Fibroblast of lung (primary cell): Measurements from ENCODE around the gene MYO18A. TPM values are rescaled to one million over a fixed set of nuclear protein-coding genes. Genes with fewer than 3 reads are reported as not detected.

Experiments used
- DNase-seq, 2 donors: peaks; one replicate each; pipeline versions ENCODE4 v3.0.0 to v3.0.0-alpha.2; 2010; ENCODE audit warnings: low read depth in 2 of 2
- H2AFZ ChIP-seq: 2 replicates; pipeline ENCODE4 v1.5.1; 2012; ENCODE audit warnings: low read length, control low read depth, inconsistent platforms
- H3K27ac ChIP-seq: 2 replicates; pipeline ENCODE4 v1.5.1; 2011; ENCODE audit warnings: low read length, control low read depth; ENCODE audit not compliant: insufficient read depth
- H3K27me3 ChIP-seq: 2 replicates; pipeline ENCODE4 v1.5.1; 2011; ENCODE audit warnings: mild to moderate bottlenecking, low read length; ENCODE audit not compliant: control insufficient read depth, insufficient read depth
- H3K36me3 ChIP-seq: 2 replicates; pipeline ENCODE4 v1.5.1; 2011; ENCODE audit warnings: low read length; ENCODE audit not compliant: control insufficient read depth, insufficient read depth
- H3K4me1 ChIP-seq: 2 replicates; pipeline ENCODE4 v1.5.1; 2011; ENCODE audit warnings: low read length; ENCODE audit not compliant: control insufficient read depth, insufficient read depth; ENCODE audit errors: extremely low read depth
- H3K4me2 ChIP-seq: 2 replicates; pipeline ENCODE4 v1.5.1; 2011; ENCODE audit warnings: low read length, control low read depth; ENCODE audit not compliant: insufficient read depth; ENCODE audit errors: extremely low read depth
- H3K4me3 ChIP-seq, 4 experiments: fragments of 200-600 bp in 1 of 4; sonication (generic) in 1 of 4; replicated peaks in 1 of 4; 2 replicates each; pipeline ENCODE4 v1.5.1; 2011 to 2016; ENCODE audit warnings: low read length in 4 of 4, low read depth in 3 of 4, mild to moderate bottlenecking in 3 of 4, control low read depth in 2 of 4, inconsistent platforms in 1 of 4, mixed read lengths in 1 of 4; ENCODE audit not compliant: insufficient read depth in 1 of 4; ENCODE audit errors: control extremely low read depth in 1 of 4
- H3K79me2 ChIP-seq: 2 replicates; pipeline ENCODE4 v1.5.1; 2012; ENCODE audit warnings: mild to moderate bottlenecking, low read length, inconsistent platforms; ENCODE audit not compliant: control insufficient read depth, insufficient read depth
- H3K9ac ChIP-seq: 2 replicates; pipeline ENCODE4 v1.5.1; 2011; ENCODE audit warnings: mild to moderate bottlenecking, low read length, control low read depth; ENCODE audit not compliant: insufficient read depth
- H3K9me3 ChIP-seq: 2 replicates; pipeline ENCODE4 v1.5.1; 2012; ENCODE audit warnings: low read depth, low read length; ENCODE audit not compliant: control insufficient read depth, insufficient read depth
- H4K20me1 ChIP-seq: 2 replicates; pipeline ENCODE4 v1.5.1; 2011; ENCODE audit warnings: low read length; ENCODE audit not compliant: control insufficient read depth, insufficient read depth; ENCODE audit errors: extremely low read depth
- CTCF ChIP-seq, 2 donors: IDR thresholded peaks in 1 of 2; conservative IDR thresholded peaks in 1 of 2; 1 replicate in 1 of 2; 2 replicates in 1 of 2; pipeline ENCODE4 v1.5.1; 2011 to 2012; ENCODE audit warnings: low read length in 2 of 2, control low read depth in 1 of 2, inconsistent platforms in 1 of 2, low read depth in 1 of 2, mild to moderate bottlenecking in 1 of 2
- EZH2 ChIP-seq: IDR thresholded peaks from 2 replicates; pipeline ENCODE4 v1.5.1; 2012; ENCODE audit warnings: low read length, control low read depth, mild to moderate bottlenecking; ENCODE audit errors: missing control alignments
- polyA plus RNA-seq, 2 donors: library from polyadenylated mRNA; depleted of rRNA in 1 of 2; stranded (reverse) in 1 of 2; unstranded in 1 of 2; fragments of >200 nt; gene quantifications; 2 replicates each; pipeline ENCODE4 v1.2.1, GENCODE V29; 2011 to 2012; ENCODE audit warnings: missing spikeins in 1 of 2
- total RNA-seq: library from RNA; depleted of rRNA; stranded (reverse); fragments of >200 nt; gene quantifications from 2 replicates; pipeline ENCODE4 v1.2.1, GENCODE V29; 2014

The MYO18A gene
- total and polyA plus RNA-seq, 2 donors (not counting 1 experiment from before 2014, with no cell fraction given): 11.7 to 133 TPM

- Histone ChIP-seq H3K27ac (no peak overlapping the region), H2AFZ (no peak overlapping the region), H3K9ac (no peak overlapping the region), H3K27me3 (no peaks in the 10 kb centered on the region), H3K79me2 (no peaks in the 10 kb centered on the region), H3K4me1 (no peaks in the 10 kb centered on the region), H3K4me2 (no peak overlapping the region), H3K36me3 (peaks cover 12% of the 10 kb centered on the region), H3K4me3 (no peak overlapping the region), H3K9me3 (no peaks in the 10 kb centered on the region), H4K20me1 (no peaks in the 10 kb centered on the region)
- TF ChIP-seq EZH2 (no peak), CTCF (conservative IDR thresholded peaks at IDR 0.05 in 1 of 2, IDR thresholded peaks at IDR 0.05 in 1 of 2; ENCODE audit: low read depth in 1 of 2, low read length in 2 of 2) (no peak)
- no peak for DNase-seq
These were observed 104.1 kb downstream of the MYO18A start for GRCh38 chr17:29076087-29076486.

- Histone ChIP-seq H3K27ac (no peak overlapping the region), H3K9me3 (no peaks in the 10 kb centered on the region), H3K4me2 (no peak overlapping the region), H3K4me3 (no peak overlapping the region), H3K9ac (no peak overlapping the region), H3K4me1 (no peaks in the 10 kb centered on the region), H3K36me3 (peaks cover 4% of the 10 kb centered on the region), H2AFZ (no peak overlapping the region), H3K79me2 (no peaks in the 10 kb centered on the region), H3K27me3 (peaks cover 2% of the 10 kb centered on the region), H4K20me1 (no peaks in the 10 kb centered on the region)
- TF ChIP-seq EZH2 (no peak), CTCF (conservative IDR thresholded peaks at IDR 0.05 in 1 of 2, IDR thresholded peaks at IDR 0.05 in 1 of 2; ENCODE audit: low read depth in 1 of 2, low read length in 2 of 2) (no peak)
- no peak for DNase-seq
These were observed 105.7 kb downstream of the MYO18A start for GRCh38 chr17:29074488-29074887.

GRCh38 chr17:29073520-29073919, 106.7 kb downstream of the MYO18A start:
- no peak for DNase-seq
- Histone ChIP-seq H3K4me2 (no peak overlapping the region), H3K4me1 (no peaks in the 10 kb centered on the region), H3K79me2 (no peaks in the 10 kb centered on the region), H3K36me3 (no peaks in the 10 kb centered on the region), H4K20me1 (no peaks in the 10 kb centered on the region), H3K4me3 (no peak overlapping the region), H3K9ac (no peak overlapping the region), H3K27me3 (peaks cover 2% of the 10 kb centered on the region), H2AFZ (no peak overlapping the region), H3K27ac (no peak overlapping the region), H3K9me3 (no peaks in the 10 kb centered on the region)
- no peak for TF ChIP-seq CTCF (conservative IDR thresholded peaks at IDR 0.05 in 1 of 2, IDR thresholded peaks at IDR 0.05 in 1 of 2; ENCODE audit: low read depth in 1 of 2, low read length in 2 of 2)
- TF ChIP-seq EZH2: no peak
